CD4-positive, alpha-beta T cell treated with Interleukin-2 at 100 ng/mL for 4 hours (primary cell): ENCODE results near the gene PLCXD1.
"Not testable (repeated sequence)": the region's sequence is repeated elsewhere in the genome, so short reads cannot be mapped to it uniquely, and the experiment has no call there.

Source experiments
- DNase-seq: peaks from one replicate; pipeline ENCODE4 v3.0.0-alpha.2; 2020; ENCODE audit warnings: low spot score

Gene PLCXD1, protein sequence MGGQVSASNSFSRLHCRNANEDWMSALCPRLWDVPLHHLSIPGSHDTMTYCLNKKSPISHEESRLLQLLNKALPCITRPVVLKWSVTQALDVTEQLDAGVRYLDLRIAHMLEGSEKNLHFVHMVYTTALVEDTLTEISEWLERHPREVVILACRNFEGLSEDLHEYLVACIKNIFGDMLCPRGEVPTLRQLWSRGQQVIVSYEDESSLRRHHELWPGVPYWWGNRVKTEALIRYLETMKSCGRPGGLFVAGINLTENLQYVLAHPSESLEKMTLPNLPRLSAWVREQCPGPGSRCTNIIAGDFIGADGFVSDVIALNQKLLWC

DNA sequence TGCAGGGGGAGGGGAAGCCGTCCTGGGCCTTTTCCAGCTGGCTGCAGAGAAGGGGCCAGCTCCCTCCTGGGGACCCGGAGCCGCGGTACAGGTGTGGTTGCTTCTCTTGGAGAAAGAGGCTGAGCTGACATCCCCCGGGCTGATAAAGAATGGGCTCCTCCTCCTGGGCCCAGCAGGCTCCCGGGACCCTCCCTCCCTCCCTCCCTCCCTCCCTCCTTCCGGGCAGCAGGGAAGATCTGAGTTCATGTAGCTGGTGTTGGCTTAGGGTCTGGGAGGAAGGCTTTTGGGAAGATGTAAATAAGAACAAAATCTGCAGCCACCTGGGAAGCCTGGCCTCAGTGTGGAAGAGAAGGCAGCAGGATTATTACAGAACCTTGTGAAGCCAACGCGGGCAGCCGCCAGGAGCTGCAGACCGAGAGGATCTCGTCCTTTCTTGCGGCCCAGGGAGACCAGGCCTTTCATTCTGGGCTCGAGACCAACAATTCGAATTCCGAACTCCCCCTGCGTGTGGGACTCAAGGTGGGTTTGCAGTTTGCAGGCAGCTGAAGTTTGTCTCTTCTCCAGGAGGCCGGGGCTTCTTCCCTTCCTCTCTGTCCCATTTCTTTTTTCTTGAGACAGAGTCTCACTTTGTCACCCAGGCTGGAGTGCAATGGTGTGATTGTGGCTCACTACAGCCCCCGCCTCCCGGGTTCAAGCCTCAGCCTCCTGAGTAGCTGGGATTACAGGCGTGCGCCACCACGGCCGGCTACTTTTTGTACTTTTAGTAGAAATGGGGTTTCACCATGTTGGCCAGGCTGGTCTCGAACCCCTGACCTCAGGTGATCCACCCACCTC is at the start of gene PLCXD1:
PLCXD1 (plus strand) TSS at position 216 of the 834 bp plus-strand sequence. CDS start 2,807 bp downstream, outside the sequence.
- no peak for DNase-seq

DNA sequence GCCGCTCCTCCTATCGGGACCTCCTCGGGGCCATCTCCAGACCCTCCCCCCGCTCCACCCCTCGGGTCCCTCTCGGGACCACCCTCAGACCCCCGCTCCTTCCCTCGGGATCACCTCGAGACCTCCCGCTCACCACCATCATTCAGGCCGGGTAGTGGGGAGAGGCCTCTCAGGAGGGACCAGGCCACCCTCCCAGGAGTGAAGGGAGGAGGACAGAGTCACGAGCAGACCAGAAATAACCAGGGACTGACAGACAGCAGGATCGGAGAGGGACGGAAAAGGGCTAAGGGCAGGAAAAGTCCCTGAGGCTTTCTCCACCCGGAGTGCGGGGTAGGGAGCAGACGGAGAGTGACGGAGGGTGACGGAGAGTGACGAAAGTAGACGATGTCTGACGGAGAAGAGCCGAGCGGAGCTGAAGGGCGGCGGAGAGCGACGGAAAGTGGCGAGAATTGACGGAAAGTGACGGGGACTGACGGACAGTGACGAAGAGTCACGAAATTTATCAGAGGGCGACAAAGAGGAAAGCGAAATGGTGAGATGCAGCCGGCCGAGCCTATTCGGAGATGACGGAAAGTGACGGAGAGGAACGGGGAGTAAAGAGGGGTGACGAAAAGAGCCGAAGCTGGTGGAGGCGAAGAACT is 49.4 kb upstream of the PLCXD1 start:
- not testable (repeated sequence) for DNase-seq

DNA sequence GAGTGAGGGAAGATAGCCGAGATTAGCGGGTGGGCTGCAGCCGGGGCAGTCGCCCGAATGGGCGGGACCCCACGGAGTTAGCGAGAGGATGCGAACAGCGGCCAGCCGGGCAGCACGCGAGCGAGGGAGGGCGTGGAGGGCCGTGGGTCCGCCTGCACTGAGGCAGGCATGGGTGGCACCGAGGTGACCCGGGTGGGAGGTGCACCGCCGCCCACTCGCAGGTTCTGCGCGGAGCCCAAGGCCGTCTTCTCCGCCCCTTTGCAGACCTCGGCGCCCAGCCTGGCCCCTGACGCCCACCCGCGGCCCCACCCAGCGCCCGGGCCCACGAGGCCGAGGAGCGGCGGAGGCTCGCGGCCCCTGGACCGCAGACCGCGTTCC is 48.9 kb upstream of the PLCXD1 start:
- DNase-seq, result not testable (repeated sequence)

DNA sequence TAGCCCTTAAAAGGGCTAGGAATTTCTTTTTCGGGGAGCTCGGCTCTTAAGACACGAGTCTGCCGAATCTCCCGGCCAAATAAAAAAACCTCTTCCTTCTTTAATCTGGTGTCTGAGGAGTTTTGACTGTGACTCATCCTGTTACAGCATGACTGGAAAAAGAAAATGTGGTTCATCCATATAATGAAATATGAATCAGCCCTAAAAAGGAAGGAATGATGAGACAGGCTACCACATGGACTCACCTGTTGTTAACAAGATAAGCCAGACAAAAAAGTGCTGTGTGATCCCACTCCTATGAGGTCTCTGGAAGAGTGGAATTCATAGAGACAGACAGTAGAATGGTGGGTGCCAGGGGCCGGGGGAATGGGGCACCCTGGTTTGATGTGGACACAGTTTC is 45.0 kb upstream of the PLCXD1 start:
- DNase-seq, result not testable (repeated sequence)

DNA sequence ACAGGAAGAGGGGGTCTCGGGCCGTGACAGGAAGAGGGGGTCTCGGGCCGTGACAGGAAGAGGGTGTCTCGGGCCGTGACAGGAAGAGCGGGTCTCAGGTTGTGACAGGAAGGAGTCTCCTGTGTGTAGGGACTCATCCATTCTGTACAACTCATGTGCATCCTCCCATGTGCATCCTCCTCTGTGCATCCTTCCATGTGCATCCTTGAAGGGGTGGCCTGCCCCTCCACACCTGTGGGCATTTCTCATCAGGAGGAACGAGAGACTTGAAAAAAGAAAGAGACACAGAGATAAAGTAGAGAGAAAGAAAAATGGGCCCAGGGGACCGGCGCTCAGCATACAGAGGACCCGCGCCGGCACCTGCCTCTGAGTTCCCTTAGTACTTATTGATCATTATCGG is 30.2 kb upstream of the PLCXD1 start:
- DNase-seq, result peak; percentile 16

DNA sequence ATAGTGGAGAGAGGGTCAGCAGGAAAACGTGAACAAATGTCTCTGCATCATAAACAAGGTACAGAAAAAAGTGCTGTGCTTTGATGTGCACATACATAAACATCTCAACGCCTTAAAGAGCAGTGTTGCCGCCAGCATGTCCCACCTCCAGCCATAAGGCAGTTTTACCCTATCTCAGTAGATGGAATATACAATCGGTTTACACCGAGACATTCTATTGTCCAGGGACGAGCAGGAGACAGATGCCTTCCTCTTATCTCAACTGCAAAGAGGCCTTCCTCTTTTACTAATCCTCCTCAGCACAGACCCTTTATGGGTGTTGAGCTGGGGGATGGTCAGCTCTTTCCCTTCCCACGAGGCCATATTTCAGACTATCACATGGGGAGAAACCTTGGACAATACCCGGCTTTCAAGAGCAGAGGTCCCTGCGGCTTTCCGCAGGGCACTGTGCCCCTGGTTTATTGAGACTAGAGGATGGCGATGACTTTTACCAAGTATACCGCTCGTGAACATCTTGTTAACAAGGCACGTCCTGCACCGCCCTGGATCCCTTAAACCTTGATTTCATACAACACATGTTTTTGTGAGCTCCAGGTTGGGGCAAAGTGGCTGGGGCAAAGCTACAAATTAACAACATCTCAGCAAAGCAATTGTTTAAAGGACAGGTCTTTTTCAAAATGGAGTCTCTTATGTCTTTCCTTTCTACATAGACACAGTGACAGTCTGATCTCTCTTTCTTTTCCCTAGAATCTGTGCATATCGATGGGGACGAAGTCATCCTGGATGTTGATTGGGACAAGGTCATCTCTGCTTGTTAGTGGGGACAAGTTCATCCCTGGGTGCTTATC is 29.6 kb upstream of the PLCXD1 start:
- DNase-seq, result not testable (repeated sequence)

DNA sequence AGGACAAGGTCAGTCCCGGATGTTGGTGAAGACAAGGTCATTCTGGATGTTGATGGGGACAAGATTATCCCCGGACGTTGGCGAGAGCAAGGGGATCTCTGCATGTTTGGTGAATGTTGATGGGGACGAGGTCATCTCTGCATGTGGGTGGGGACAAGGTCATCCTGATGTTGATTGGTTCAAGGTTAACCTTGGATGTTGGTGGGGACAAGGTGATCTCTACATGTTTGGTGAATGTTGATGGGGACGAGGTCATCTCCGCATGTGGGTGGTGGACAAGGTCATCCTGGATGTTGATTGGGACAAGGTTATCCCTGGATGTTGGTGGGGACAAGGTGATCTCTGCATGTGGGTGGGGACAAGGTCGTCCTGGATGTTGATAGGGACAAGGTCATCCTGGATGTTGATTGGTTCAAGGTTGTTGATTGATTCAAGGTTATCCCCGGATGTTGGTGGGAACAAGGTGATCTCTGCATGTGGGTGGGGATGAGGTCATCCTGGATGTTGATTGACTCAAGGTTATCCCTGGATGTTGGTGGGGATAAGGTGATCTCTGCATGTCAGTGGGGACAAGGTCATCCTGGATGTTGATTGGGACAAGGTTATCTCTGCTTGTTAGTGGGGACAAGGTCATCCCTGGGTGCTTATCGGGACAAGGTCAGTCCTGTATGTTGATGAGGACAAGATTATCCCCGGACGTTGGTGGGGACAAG is 28.8 kb upstream of the PLCXD1 start:
- DNase-seq, result no peak

DNA sequence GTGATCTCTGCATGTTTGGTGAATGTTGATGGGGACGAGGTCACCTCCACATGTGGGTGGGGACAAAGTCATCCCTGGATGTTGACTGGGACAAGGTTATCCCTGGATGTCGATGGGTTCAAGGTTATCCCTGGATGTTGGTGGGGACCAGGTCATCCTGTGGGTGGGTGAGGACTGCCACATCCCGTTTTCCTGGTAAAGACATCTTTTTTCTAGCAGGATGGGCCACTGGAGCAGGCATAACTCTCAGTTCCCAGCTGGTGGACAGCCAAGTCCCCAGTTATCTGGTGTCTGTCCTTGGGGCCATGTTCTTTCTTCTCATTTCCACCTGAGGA is 28.3 kb upstream of the PLCXD1 start:
- no peak for DNase-seq

DNA sequence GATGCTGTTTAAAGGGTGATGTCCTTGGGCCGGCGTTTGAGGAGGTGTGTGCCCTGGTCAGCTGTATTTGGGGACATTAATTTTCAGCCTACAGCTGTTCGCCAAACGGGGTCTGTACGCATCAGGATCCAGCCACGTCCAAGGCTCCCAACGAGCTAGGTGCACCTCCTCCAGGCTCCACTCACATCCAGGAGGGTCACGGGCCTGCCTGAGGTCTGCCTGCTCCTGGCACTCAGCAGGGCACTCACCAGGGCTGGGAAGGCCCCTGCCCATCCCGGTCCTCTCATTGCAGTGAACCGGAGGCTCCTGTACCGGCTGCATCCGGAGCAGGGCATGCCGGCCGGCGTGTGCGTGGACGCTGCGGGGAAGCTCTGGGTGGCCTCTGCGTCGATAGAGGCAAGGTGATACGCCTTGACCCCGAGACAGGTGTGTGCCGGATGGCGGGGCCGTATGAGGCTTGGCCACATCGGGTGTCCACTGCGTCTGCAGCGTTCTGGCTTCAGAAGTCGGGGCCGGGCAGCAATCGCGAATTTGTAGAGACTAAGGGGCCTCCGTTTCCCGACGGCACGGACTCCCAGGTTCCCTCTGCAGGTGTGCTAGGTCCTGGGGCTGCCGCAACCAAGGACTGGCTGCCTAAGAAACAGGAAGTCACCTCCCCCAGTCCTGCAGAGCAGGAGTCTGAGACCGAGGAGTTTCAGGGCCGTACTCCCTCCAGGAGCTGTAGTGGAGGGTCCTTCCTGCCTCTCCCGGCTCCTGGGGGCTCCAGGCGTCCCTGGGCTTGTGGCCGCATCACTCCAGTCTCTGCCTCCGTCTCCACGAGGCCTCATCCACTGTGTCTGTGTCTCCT is 27.5 kb upstream of the PLCXD1 start:
- no peak for DNase-seq

DNA sequence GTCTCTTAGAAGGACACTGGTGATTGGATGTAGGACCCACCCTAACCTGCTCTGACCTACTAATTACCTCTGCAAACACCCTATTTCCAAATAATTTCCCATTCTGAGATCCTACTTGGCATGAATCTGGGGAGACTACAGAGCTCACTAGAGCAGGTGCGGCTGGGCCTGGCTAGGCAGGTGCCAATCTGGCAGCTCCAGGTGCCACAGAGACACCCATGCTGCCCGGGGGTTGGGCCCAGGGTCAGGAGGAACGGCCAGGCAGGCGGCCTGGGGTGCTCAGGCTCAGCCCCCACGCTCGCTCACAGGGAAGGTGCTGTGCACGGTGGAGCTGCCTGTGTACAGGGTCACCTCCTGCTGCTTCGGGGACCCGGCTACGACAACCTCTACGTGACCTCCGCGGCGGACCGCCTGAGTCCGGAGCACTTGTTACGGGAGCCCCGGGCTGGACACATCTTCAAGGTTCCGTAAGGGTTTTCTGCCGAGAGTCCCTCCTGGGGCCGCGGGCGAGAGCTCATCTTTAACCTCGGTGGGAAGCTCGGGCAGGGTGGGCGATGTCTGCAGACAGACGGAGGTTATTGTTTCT is 26.5 kb upstream of the PLCXD1 start:
- no peak for DNase-seq

DNA sequence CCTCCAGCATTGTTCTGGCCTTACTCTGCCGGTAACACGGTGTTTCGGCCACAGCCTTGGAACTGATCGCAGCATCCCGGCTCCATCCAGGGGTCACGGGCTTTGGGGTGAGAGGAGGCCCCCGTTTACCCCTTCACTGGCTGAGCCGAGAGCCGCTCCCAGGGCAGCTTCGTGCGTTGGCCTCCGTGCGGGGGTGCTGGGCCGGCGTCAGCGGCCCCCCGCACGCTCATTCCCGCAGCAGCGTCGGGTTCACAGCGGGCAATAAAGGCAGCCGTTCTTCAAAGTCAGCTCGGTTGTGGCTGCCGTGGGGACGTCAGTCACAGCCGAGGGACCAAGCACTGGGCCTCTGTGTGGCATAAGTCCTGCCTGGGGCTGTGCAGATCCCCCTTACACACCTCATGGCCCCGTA is 25.3 kb upstream of the PLCXD1 start:
- DNase-seq, result no peak

DNA sequence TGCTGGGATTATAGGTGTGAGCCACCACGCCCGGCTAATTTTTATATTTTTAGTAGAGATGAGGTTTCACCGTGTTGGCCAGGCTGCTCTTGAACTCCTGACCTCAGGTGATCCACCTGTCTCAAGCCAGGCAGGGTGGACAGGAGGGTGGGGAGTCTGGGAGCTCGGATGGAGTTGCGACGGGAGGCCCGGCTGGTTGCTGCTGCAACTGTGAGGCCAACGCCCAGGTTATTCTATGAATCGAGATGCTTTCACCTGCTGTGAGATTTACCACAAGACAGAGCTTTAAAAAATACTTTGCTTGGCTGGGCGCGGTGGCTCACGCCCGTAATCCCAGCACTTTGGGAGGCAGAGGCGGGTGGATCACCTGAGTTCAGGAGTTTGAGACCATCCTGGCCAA is 24.1 kb upstream of the PLCXD1 start:
- DNase-seq, result not testable (repeated sequence)

DNA sequence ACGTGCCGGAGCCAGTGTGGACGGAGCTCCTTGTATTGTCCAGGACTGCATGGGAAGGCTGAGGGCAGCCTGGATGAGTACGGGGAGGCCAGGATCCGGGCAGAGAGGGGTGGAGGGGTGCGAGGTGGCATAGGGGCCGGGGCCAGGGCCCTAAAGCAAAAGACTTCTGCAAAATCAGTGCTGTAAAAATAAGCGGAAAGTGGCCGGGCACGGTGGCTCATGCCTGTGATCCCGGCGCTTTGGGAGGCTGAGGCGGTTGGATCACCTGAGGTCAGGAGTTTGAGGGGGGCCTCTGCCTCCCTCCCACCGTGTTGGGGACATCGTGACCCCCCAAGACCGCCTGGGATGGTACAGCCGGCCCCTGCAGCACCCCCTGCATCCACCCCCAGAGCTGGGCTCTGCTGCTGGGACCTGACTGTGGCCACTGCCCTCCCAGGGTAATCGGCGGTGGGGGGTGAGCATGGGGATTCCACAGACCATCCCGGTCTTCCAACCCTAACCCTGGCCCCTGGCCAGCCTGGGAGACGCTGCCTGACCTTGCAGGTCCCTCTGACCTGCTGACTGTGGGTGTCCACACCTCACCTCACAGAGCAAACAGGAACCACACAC is 23.4 kb upstream of the PLCXD1 start:
- no peak for DNase-seq

DNA sequence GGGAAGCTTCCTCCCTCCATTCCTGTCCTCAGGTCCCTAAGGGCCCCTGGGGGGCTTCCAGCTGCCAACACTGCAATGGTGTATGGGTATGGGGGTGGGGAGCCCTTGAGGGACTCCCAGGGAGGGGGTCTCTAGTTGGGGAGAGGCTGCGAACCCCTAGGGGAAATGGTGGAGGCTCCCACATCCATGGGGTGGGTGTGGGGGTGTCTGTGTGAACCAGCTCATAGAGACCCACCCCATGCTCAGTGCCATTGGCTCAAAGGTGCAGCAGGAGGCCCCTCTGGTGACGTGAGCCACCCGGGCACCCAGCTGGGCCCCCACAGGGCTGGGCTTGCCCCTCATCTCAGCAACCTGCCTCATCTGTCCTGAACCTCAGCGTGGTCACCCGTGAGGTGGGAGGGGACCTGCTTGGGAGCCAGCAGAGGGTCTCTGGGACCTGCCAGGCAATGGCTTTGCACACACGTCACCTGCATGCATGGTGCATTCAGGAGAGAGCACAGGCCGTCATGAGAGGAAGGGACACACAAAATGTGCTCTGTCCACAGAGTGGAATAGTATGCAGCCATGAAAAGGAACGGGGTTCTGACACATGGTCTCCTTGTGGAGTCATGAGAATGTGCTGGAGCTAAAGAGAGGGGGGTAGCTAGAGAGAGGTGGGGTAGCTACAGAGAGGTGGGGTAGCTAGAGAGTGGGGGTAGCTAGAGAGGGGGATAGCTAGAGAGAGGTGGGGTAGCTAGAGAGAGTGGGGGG is 22.7 kb upstream of the PLCXD1 start:
- DNase-seq, result no peak

DNA sequence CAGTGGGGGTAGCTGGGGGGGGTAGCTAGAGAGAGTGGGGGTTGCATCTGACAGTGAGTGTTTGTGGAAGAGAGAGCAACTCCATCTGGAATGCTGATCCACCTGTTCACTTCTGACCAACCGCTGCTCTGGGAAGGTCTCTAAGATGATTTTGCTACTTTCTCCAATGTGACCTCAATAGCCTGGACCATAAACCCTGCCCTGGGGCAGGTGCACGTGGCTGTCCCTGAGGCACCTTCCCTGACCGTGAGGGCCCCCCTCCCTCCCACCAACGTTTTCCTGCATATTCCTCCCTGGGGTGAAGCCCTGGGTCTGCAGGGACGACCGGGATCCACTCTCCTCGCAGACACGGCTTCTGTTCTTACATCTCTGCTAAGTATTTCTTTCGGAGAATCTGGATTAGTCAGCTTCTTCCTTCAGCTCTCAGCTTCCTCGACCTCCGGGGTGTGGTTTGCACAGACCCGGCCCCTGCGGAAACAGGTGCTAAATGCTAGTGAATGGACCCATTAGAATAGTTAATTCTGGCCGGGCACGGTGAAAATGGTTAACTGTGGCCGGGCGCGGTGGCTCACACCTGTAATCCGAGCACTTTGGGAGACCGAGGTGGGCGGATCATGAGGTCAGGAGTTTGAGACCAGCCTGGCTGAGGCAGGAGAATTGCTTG is 21.4 kb upstream of the PLCXD1 start:
- DNase-seq, result peak; percentile 34

DNA sequence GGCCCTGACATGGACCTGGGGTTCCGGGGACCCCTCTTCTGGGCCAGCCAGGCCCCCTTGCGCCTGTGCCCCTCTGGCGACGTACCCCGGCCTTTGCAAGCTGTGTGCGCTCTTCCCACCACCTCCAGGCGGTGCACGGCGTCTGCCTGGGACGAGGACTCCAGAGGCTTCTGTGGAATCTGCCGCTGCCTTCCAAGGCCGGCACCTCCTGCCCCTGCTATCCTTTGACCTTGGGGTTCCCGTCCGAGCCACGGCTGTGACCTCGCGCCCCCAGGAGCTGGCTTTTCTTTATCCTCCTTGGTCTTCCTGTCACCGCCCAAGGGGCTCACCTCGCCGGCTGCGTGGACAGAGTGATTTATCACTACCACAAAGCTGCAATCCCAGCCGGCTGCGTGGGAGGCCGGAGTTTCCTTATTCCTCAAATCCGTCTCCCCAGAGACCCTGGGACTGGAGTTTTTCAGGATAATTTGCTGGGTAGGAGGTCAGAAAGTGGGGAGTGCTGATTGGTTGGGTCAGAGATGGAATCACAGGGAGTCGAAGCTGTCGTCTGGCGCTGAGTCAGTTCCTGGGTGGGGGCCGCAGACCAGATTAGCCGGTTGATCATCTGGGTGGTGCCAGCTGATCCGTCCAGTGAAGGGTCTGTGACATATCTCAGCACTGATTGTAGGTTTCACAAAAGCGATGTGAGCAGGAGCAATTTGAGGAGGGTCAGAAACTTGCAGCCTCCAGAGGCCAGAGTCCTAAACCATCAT is 19.8 kb upstream of the PLCXD1 start:
- no peak for DNase-seq

DNA sequence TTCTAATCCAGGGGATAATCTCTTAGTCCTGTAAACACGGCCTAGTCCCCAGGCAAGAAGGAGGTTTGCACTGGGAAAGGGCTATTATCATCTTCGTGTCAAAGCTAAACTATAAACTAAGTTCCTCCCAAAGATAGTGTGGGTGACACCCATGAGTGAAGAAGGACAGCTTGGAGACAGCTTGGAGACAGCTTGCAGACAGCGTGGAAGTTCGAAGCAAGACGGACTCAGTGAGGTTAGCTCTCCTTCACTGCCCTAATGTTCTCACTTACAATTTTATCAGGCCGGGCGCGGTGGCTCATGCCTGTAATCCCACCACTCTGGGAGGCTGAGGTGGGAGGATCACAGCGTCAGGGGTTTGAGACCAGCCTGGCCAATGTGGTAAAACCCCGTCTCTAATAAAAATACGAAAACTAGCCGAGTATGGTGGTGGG is 19.2 kb upstream of the PLCXD1 start:
- no peak for DNase-seq
